H9 (cell line): Measurements from ENCODE around the gene AKAP11. TPM values are rescaled to one million over a fixed set of nuclear protein-coding genes. Genes with fewer than 3 reads are reported as not detected.

Experiments used
- DNase-seq: peaks from one replicate; pipeline ENCODE4 v3.0.0-alpha.2; 2017
- H2AFZ ChIP-seq: one replicate; pipeline ENCODE4 v1.6.1; 2013; ENCODE audit warnings: mild to moderate bottlenecking, low read length, control low read depth, moderate library complexity
- H2AK5ac ChIP-seq: 2 replicates; pipeline ENCODE4 v1.6.1; 2013; ENCODE audit warnings: low read length, control low read depth, mixed read lengths; ENCODE audit not compliant: insufficient read length
- H2BK120ac ChIP-seq: one replicate; pipeline ENCODE4 v1.6.1; 2013; ENCODE audit warnings: low read depth, mild to moderate bottlenecking, low read length, control low read depth, inconsistent platforms; ENCODE audit not compliant: poor library complexity, severe bottlenecking
- H2BK12ac ChIP-seq: 2 replicates; pipeline ENCODE4 v1.6.1; 2013; ENCODE audit warnings: low read length, control low read depth, mixed read lengths, low read depth; ENCODE audit not compliant: insufficient read length
- H2BK15ac ChIP-seq: 2 replicates; pipeline ENCODE4 v1.6.1; 2013; ENCODE audit warnings: low read depth, low read length, control low read depth
- H2BK20ac ChIP-seq: one replicate; pipeline ENCODE4 v1.6.1; 2013; ENCODE audit warnings: low read depth, mild to moderate bottlenecking, low read length, control low read depth, inconsistent platforms; ENCODE audit not compliant: poor library complexity, severe bottlenecking
- H2BK5ac ChIP-seq: 2 replicates; pipeline ENCODE4 v1.6.1; 2013; ENCODE audit warnings: low read length, control low read depth, mixed read lengths; ENCODE audit not compliant: insufficient read length
- H3K14ac ChIP-seq: 2 replicates; pipeline ENCODE4 v1.6.1; 2013; ENCODE audit warnings: low read length, control low read depth; ENCODE audit not compliant: insufficient read depth
- H3K18ac ChIP-seq: 2 replicates; pipeline ENCODE4 v1.6.1; 2013; ENCODE audit warnings: low read depth, mild to moderate bottlenecking, mixed read lengths, low read length, control low read depth; ENCODE audit not compliant: insufficient read length
- H3K23ac ChIP-seq: 2 replicates; pipeline ENCODE4 v1.6.1; 2013; ENCODE audit warnings: low read length, control low read depth, mixed read lengths, low read depth; ENCODE audit not compliant: insufficient read length
- H3K23me2 ChIP-seq: 2 replicates; pipeline ENCODE4 v1.6.1; 2013; ENCODE audit warnings: low read depth, mild to moderate bottlenecking, mixed read lengths, low read length, control low read depth; ENCODE audit not compliant: insufficient read length, poor library complexity, severe bottlenecking
- H3K27ac ChIP-seq: 2 replicates; pipeline ENCODE4 v1.5.1; 2013; ENCODE audit warnings: low read length, control low read depth, mixed read lengths, low read depth; ENCODE audit not compliant: insufficient read length
- H3K27me3 ChIP-seq: 2 replicates; pipeline ENCODE4 v1.6.1; 2013; ENCODE audit warnings: low read length, control low read depth, inconsistent platforms; ENCODE audit not compliant: insufficient read depth
- H3K4ac ChIP-seq: 2 replicates; pipeline ENCODE4 v1.6.1; 2013; ENCODE audit warnings: low read depth, mild to moderate bottlenecking, control low read depth, inconsistent platforms, low read length, moderate library complexity
- H3K4me1 ChIP-seq: 2 replicates; pipeline ENCODE4 v1.6.1; 2013; ENCODE audit warnings: low read length, control low read depth, inconsistent platforms; ENCODE audit not compliant: insufficient read depth
- H3K4me2 ChIP-seq: 2 replicates; pipeline ENCODE4 v1.6.1; 2013; ENCODE audit warnings: low read length, control low read depth, mixed read lengths; ENCODE audit not compliant: insufficient read length, insufficient read depth
- H3K56ac ChIP-seq: 2 replicates; pipeline ENCODE4 v1.6.1; 2013; ENCODE audit warnings: low read depth, mild to moderate bottlenecking, mixed read lengths, low read length, control low read depth; ENCODE audit not compliant: insufficient read length
- H3K79me1 ChIP-seq: 2 replicates; pipeline ENCODE4 v1.6.1; 2013; ENCODE audit warnings: low read depth, mild to moderate bottlenecking, moderate library complexity, low read length, control low read depth, inconsistent platforms; ENCODE audit not compliant: insufficient read depth, poor library complexity, severe bottlenecking
- H3K79me2 ChIP-seq: 2 replicates; pipeline ENCODE4 v1.6.1; 2013; ENCODE audit warnings: low read length, control low read depth, inconsistent platforms; ENCODE audit not compliant: insufficient read depth
- H3K9ac ChIP-seq: 2 replicates; pipeline ENCODE4 v1.6.1; 2013; ENCODE audit warnings: low read length, control low read depth, mixed read lengths; ENCODE audit not compliant: insufficient read length; ENCODE audit errors: extremely low read depth
- H3K9me3 ChIP-seq: one replicate; pipeline ENCODE4 v1.6.1; 2013; ENCODE audit warnings: low read depth, low read length, inconsistent platforms; ENCODE audit not compliant: control insufficient read depth
- H3T11ph ChIP-seq: one replicate; pipeline ENCODE4 v1.6.1; 2013; ENCODE audit warnings: mild to moderate bottlenecking, low read length, control low read depth, inconsistent platforms
- H4K20me1 ChIP-seq: one replicate; pipeline ENCODE4 v1.6.1; 2013; ENCODE audit not compliant: control insufficient read depth, insufficient read length, insufficient read depth
- H4K5ac ChIP-seq: 2 replicates; pipeline ENCODE4 v1.6.1; 2013; ENCODE audit warnings: low read depth, mild to moderate bottlenecking, mixed read lengths, low read length, control low read depth; ENCODE audit not compliant: insufficient read length
- H4K8ac ChIP-seq: replicated peaks from 2 replicates; pipeline ENCODE4 v1.6.1; 2013; ENCODE audit warnings: low read length, control low read depth, mixed read lengths, low read depth; ENCODE audit not compliant: insufficient read length
- H4K91ac ChIP-seq: 2 replicates; pipeline ENCODE4 v1.6.1; 2013; ENCODE audit warnings: low read depth, mild to moderate bottlenecking, moderate library complexity, mixed read lengths, low read length, control low read depth; ENCODE audit not compliant: insufficient read length
- H3K27ac Mint-ChIP-seq, 3 experiments: 2 replicates in 2 of 3; 3 replicates in 1 of 3; pipeline ENCODE4 v1.8.0; 2020 to 2021; ENCODE audit warnings: mixed read lengths in 3 of 3, mild to moderate bottlenecking in 1 of 3, moderate library complexity in 1 of 3
- H3K27me3 Mint-ChIP-seq: 2 replicates; pipeline ENCODE4 v1.8.0; 2021; ENCODE audit warnings: low read depth, mild to moderate bottlenecking, moderate library complexity, mixed read lengths
- H3K36me3 Mint-ChIP-seq, 3 experiments: 2 replicates in 2 of 3; 3 replicates in 1 of 3; pipeline ENCODE4 v1.8.0; 2020 to 2021; ENCODE audit warnings: low read depth in 3 of 3, mixed read lengths in 3 of 3; ENCODE audit not compliant: insufficient read depth in 1 of 3
- H3K4me1 Mint-ChIP-seq, 2 experiments: 2 replicates each; pipeline ENCODE4 v1.8.0; 2020; ENCODE audit warnings: mixed read lengths in 2 of 2
- H3K4me3 Mint-ChIP-seq, 2 experiments: 2 replicates in 1 of 2; 3 replicates in 1 of 2; pipeline ENCODE4 v1.8.0; 2020 to 2021; ENCODE audit warnings: mild to moderate bottlenecking in 2 of 2, mixed read lengths in 2 of 2, moderate library complexity in 1 of 2
- H3K9me3 Mint-ChIP-seq, 2 experiments: 2 replicates in 1 of 2; 3 replicates in 1 of 2; pipeline ENCODE4 v1.8.0; 2020; ENCODE audit warnings: mild to moderate bottlenecking in 2 of 2, mixed read lengths in 2 of 2, moderate library complexity in 1 of 2
- CTCF ChIP-seq: fragments of 200-600 bp; sonication (generic); conservative IDR thresholded peaks from 3 replicates; pipeline ENCODE4 v1.8.0; 2021; ENCODE audit warnings: antibody characterized with exemption, mild to moderate bottlenecking
- WGBS: extraction: QIAGEN DNeasy Blood & Tissue Kit; methylation state at CpG from one replicate; pipeline ENCODE4 v1.1.7; 2013; ENCODE audit warnings: missing lambda C conversion rate, low lambda C conversion rate, mixed read lengths; ENCODE audit not compliant: insufficient read length; ENCODE audit errors: extremely low coverage; 5-methylcytosine and 5-hydroxymethylcytosine counted together
- total RNA-seq: library from RNA; stranded (reverse); gene quantifications from 2 replicates; pipeline ENCODE4 v1.2.1, GENCODE V29; 2021

Gene AKAP11
- total RNA-seq, 1 experiment from 2014 or later = 20.5 TPM

- no CpG with 5 or more reads among the region's 3 CpGs for WGBS
- Histone ChIP-seq H2AK5ac (no peak overlapping the region), H3K27me3 (no peaks in the 10 kb centered on the region), H4K20me1 (no peaks in the 10 kb centered on the region), H4K5ac (no peak overlapping the region), H3K9me3 (no peaks in the 10 kb centered on the region), H3K4ac (no peak overlapping the region), H3K14ac (no peak overlapping the region), H3K27ac (no peak overlapping the region), H3K23ac (no peak overlapping the region), H3K4me2 (no peak overlapping the region), H2BK12ac (no peak overlapping the region), H2BK5ac (no peak overlapping the region), H3K79me2 (no peaks in the 10 kb centered on the region), H3K9ac (no peak overlapping the region), H2AFZ (no peak overlapping the region), H3K23me2 (no peaks in the 10 kb centered on the region), H2BK20ac (no peak overlapping the region), H3K79me1 (no peaks in the 10 kb centered on the region), H3K18ac (no peak overlapping the region), H2BK120ac (no peak overlapping the region), H4K8ac (no peak overlapping the region), H3K56ac (no peak overlapping the region), H2BK15ac (no peak overlapping the region), H4K91ac (no peak overlapping the region), H3T11ph (no peak overlapping the region), H3K4me1 (peaks cover 3% of the 10 kb centered on the region; the same call in 1 of the 2 replicates)
- Mint-ChIP-seq H3K27ac (peak overlapping the region in 1 of 3 experiments; percentile 40; a peak in 1 of 7 replicates), H3K4me3 (no peak overlapping the region), H3K4me1 (peaks cover 13 to 14% of the 10 kb centered on the region in 2 experiments; a peak in 3 of 4 replicates), H3K9me3 (no peaks in the 10 kb centered on the region), H3K36me3 (no peaks in the 10 kb centered on the region; a peak in 1 of 7 replicates), H3K27me3 (no peaks in the 10 kb centered on the region)
- no peak for TF ChIP-seq CTCF
- peak; percentile 38 for DNase-seq
These were observed 92.1 kb downstream of the AKAP11 start for GRCh38 chr13:42363941-42364612.
